MM.1S (cell line): Measurements from ENCODE around the gene HDAC1.

Experiments used
- CTCF ChIP-seq: fragments of 300-600 bp; sonication (generic); IDR thresholded peaks from 2 replicates; pipeline ENCODE4 v1.5.1; 2016; ENCODE audit warnings: antibody characterized with exemption, low read length, mixed read lengths
- EZH2 ChIP-seq: fragments of 300-600 bp; sonication (generic); optimal IDR thresholded peaks from 2 replicates; pipeline ENCODE3; 2017; ENCODE audit warnings: low read depth, mild to moderate bottlenecking, antibody characterized with exemption, low read length, mixed read lengths

DNA sequence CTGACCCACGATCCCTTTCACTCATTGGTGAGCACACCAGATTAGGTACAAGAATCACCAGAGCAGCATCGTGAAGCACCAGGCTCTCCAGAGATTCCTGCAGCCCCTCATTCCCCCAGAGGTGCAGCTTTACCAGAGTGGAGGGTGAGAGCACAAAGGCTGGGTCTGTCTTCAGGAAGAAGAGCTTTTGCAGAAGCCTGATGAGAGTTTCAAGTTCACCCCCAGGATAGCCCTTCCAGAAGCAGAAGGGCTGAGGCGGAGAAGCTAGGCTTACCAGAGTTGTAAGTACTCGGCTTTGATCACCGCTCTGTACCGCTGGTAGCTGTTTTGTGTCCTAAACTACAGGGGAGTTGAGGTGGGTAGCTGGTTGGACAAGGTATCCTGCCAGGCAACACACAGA, 73.6 kb downstream of the HDAC1 start:
- TF ChIP-seq EZH2 (no peak), CTCF (no peak)
